Fibroblast of lung (primary cell): ENCODE measurements around the gene ACOT6.

ENCODE experiments used
- CTCF ChIP-seq, 2 donors: IDR thresholded peaks in 1 of 2; conservative IDR thresholded peaks in 1 of 2; 1 replicate in 1 of 2; 2 replicates in 1 of 2; pipeline ENCODE4 v1.5.1; 2011 to 2012; ENCODE audit warnings: low read length in 2 of 2, control low read depth in 1 of 2, inconsistent platforms in 1 of 2, low read depth in 1 of 2, mild to moderate bottlenecking in 1 of 2
- EZH2 ChIP-seq: IDR thresholded peaks from 2 replicates; pipeline ENCODE4 v1.5.1; 2012; ENCODE audit warnings: low read length, control low read depth, mild to moderate bottlenecking; ENCODE audit errors: missing control alignments

DNA sequence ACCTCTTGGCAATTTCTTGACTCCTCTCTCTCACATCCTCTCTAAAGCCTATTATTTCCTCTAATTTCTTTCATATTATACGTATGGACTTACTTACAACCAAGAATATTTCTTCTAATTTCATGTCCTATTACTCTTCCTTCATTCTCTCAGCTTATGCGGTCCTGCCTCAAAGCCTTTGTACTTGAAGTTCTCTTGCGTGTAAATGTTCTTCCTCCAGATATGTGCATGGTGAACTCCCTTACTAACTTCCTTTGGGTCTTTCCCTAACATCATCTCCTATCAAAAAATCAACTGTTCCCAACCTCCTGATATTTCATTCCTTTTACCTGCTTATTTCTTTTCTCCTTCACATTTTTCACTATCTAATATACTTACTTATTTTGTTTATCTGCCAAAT lies 55.5 kb downstream of the ACOT6 start:
- TF ChIP-seq CTCF (conservative IDR thresholded peaks at IDR 0.05 in 1 of 2, IDR thresholded peaks at IDR 0.05 in 1 of 2; ENCODE audit: low read depth in 1 of 2, low read length in 2 of 2) (no peak), EZH2 (no peak)
